HG02678 (cell line): Measurements from ENCODE around the gene MRPS7.
A peak's percentile ranks its signal among the peaks of the same experiment; 100 is the strongest.

Experiments used
- ATAC-seq: cut with Tn5 transposase; IDR thresholded peaks from one replicate; pipeline ENCODE4 v1.9.1; 2021; ENCODE audit warnings: mild to moderate bottlenecking, moderate library complexity; ENCODE audit not compliant: unreplicated experiment

MRPS7 gene

GRCh38 chr17:75261336-75262111, at the start of gene MRPS7, which contains the start of gene GGA3:
Gene MRPS7 (plus strand): TSS chr17:75261879. CDS start chr17:75261901, 22 bp downstream.
Gene GGA3 (minus strand): TSS chr17:75261606. CDS start chr17:75261587, 19 bp downstream.
- ATAC-seq: peak; percentile 84

DNA sequence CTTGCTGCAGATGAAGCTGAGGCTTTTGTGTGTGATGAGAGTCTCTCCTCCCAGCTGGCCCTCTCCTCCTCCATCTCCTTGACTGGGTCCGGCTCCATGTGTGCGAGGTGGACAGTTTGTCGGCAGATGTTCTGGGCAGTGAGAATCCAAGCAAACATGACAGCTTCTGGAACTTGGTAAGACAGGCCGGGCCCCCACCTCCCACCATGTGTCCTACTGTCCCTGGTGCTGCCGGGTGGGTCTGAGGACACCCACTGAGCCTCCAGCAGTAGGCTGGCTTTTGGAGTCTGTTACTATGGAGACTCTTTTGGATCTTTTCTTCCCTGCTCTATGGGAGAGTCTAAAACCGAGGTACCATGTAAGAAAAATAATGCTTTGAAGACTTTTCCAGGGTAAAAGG, 43.5 kb upstream of the MRPS7 start:
- ATAC-seq: no peak

DNA sequence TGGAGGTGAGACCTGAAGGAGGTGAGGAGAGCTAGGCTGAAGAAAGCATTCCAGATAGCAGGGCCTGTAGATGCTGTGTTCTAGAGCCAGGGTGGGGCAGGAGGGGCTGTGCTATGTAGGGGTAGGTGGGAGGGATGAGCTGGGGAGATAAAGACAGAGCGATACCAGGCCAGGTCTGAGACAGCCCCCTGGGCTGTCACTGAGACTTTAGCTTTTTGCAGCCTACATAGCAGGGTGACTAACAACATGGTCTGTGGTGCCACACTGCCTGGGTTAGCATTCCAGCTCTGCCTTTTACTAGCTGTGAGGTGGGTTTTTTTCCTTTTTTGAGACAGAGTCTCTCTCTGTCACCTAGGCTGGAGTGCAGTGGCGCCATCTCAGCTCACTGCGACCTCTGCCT, 41.9 kb upstream of the MRPS7 start:
- no peak for ATAC-seq

GRCh38 chr17:75225016-75225415, 36.7 kb upstream of the MRPS7 start:
- no peak for ATAC-seq

DNA sequence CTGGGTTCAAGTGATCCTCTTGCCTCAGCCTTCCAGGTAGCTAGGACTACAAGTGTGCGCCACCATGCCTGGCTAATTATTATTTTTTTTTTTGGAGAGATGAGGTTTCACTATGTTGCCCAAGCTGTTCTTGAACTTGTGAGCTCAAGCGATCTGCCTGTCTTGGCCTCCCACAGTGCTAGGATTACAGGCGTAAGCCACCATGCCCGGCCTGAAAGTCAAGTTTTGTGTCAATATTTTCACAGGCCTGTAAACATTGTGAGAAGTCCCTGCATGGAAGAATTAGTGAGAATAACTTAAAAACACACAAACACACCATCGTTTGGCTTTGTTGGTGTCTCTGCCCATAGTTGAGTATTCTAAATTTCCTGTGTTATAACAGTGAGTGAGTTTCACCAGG, 34.0 kb upstream of the MRPS7 start:
- no peak for ATAC-seq

DNA sequence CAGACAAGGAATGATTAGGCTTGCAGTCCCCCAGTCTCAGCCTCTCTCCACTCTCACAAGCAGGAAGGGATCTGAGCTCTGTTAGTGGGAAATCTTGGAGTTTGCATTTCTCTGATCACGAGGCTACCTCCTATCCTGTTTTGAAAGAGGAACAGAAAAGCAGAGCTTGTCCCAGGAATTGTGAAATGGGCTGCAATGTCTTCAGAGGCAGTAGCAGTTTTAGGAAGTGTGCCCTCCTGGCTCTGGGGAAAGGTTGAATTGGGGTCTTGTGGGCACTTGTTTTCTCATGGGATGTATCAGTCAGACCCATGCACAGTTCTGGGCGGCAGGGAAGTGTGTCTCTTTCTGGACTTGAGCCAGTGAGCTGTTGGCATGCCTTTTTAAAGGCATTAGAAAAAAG, 33.4 kb upstream of the MRPS7 start:
- no peak for ATAC-seq

DNA sequence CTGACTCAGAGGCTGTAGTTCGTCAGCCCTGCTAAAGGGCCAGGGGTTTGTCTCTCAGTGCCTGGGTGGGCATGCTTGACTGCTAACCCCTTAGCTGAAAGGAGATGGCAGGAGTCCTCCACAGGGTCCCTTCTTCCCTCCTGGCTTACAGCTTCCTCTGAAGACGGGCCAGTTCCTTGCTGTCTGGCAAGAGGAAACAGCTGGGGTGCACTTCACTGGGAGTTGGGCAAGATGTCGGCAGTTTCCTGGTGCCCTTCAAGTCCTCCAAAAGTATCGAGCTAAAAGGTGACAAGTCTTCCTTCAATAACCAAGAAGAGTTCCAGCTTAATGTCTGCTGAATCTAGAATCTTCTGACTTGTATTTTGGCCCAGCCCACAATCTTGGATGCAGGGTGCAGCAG, 32.8 kb upstream of the MRPS7 start:
- no peak for ATAC-seq

- no peak for ATAC-seq
Measured at GRCh38 chr17:75231071-75231470, 30.6 kb upstream of the MRPS7 start.

DNA sequence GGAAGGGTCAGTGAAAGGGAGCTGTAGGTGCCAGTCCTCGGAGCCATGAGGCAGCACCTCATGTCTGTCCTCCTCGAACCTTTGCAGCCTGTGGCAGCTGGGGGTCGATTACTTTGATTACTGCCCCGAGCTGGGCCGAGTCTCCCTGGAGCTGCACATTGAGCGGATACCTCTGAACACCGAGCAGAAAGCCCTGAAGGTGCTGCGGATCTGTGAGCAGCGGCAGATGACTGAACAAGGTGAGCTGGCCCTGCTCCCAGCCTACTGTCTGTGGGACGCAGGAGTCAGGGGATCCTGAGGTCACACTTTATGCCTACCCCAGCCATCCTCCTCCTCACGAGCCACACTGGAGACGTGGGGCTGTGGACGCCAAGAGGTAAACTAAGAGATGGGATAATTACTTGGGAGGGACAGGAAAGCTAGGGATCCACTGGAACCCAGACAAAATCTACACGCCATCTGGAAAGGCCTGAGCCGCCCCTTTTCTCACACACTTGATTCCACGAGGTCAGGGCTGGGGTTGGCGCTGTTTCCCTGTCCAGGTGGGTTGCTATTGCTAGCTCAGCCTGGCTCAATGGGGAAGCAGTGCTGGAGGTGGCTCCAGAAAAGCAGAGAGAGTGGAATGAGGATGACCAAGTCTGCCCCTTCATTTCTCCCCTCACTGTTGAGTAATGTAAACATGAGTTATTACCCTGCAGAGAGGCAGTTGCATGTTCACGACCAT, 29.8 kb upstream of the MRPS7 start:
- no peak for ATAC-seq

DNA sequence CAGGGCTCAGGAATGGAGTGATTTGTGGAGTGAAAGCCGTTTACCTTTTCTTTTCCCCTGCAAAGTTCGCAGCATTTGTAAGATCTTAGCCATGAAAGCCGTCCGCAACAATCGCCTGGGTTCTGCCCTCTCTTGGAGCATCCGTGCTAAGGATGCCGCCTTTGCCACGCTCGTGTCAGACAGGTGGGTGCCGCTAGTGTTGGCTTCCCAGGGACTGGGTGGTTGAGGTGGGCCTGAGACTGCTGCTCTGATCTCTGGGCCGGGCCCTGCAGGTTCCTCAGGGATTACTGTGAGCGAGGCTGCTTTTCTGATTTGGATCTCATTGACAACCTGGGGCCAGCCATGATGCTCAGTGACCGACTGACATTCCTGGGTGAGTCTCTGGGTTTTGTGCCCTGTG, 28.9 kb upstream of the MRPS7 start:
- no peak for ATAC-seq

DNA sequence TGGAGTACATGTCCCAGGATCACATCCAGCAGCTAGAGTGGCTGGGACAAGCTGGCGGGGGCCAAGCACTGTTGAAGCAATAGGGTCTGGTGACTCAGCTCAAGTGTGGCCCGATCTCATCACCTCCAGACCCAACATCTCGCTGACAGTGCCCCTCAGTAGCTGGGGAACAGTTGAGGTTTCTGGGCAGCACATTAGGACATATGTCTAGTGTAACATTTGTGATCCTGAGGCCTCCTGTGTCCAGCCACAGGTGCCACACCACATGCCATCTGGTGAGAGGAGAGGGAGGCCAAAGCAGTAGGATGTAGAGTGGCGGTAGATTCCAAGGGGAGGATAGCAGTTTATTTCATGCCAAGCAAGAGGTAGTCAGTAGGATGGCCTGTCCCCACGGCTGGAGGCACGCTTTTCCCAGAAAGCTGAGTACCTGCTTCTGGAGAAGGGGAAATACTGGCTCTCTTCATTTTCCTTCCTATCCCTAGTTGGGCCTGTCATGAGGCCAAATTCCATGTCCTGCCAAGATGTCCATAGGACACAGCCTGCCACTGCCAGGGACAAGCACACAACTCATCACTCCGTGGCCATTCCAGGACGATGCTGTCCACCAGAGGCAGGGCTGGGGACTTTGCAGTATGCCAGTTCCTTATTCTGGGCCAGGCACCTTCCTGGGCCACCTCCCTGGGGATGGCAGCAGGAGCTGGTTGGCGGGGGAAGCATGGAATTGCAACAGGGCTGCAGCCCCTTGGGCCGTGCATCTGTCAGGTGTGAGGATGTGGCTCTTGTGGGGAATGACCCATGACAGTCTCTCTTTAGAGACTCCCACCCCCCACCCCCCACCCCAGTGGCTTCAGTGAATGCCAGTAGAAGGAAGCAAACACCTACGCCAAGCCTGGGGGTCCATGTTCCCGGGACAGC, 24.3 kb upstream of the MRPS7 start:
- no peak for ATAC-seq

DNA sequence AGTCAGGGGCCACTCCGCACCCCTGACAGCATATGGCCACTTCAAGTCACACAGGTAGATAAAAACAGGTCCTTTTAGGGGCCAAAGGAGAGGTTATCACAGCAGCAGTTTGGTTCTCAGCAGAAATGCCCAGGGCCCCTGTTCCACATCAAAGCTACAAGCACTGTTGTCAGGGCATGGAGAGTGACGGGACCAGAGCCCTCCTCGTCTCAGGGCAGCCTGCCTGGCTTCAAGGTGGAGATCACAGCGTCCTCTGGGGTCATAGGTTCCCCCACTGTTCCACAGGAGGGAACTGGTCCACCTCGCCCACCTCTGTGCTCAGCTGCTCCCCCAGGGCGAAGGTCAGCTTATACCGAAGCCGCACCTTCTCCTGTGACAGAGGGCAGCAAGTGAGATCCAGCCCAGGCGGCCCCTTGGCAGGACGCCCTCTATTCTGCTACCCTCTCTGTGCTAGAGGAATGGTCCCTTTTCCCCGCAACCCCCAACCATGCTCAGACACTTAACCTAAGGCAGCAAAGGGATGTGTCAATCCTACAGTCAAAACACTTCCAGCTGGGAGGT, 23.6 kb upstream of the MRPS7 start:
- no peak for ATAC-seq

DNA sequence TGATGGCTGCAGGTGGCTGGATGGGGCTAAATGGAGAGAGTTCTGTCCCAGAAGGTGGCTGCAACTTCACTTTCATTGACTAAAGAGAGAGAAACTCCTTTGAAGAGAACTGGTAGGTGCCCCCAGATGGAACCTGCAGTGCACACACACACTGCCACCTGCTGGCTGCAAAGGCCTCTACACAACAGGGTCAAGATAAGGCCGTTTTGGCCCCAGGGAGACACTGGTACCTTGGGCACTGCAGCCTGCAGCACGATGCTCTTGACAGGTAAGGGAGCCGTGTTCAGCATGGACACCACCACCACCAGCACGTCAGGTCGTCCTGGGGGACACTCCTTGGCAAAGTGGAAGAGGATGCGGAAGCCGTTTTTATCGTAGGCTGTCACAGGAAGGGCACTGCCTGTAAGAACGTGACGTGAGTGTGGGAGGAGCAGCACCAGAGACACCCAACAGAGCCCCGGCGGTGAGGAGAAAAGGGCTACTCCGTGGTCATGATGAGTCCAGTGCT, 22.9 kb upstream of the MRPS7 start:
- no peak for ATAC-seq

- no peak for ATAC-seq
Measured at GRCh38 chr17:75239214-75239613, 22.5 kb upstream of the MRPS7 start.

DNA sequence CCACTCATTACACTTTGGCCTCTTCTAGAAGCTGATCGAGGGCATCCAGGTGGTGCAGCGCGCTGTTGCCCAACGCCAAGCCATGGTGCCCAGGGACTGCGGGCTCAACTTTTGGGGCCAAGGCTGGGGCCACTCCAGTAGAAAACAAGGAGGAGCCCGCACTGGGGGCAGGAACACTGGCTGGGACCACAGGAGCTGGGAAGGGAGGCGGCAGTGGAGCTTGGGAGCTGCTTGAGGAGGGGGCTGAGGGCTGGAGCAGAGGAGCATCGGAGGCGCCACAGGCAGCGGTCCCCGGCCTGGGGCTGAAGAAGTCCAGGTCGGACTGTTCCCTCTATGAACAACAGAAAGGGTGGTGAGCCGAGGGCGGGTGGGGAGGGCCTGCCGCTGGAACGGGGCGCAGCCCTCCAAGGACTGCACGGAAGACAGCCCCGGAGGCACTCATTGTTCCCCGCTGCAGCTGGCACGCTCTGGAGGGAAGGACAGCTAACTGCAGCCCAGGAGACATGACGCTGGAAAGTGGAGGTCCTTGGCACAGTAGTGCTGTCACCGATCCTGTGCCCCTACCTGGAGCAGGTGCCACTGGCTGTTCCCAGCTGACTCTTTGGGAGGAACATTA, 21.8 kb upstream of the MRPS7 start:
- no peak for ATAC-seq

GRCh38 chr17:75240394-75241142, 21.1 kb upstream of the MRPS7 start:
- no peak for ATAC-seq

GRCh38 chr17:75241143-75241430, 20.6 kb upstream of the MRPS7 start:
- ATAC-seq: no peak

DNA sequence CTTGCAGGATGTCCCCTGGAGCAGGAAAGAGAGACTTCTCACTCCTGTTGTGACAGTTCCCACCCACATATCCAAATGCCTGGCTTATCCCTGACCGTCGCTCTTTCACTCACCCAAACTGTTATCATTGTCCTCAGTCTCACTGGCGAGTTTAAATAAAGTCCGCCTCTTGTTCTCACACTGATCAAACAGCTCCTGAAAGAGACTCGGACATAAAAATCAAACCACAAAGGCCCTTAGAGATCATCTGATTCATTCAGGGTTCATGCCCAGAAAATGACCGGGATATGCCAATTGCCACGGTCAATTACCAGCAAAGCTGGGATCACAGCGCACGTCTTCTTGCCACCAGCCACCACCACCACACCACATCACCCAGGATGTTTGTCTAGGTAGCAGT, 20.2 kb upstream of the MRPS7 start:
- no peak for ATAC-seq

DNA sequence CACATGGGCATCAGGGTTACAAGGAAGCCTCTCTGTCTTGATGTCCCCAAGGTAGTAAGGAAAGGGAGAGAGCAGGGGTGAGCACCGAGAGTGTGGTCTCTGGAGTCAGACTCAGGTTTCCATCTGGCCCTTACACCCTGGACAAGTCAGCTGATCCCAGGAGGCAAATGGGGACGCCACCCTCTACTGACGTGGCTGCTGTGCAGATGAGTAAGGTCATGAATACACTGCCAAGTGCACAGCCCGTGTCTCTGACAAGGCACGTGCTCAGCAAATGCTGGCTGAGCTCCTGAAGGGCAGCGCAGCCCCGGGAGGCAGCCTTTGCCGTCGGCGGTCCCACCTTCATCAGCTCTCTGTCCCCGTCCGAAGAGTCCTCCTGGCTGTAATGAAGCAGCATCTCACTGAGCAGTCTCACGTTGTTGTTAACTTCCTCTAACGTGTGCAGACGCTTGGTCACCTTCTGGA, 19.7 kb upstream of the MRPS7 start:
- no peak for ATAC-seq
